ENCODE measurements around the gene IKZF4.

The IKZF4 gene

GRCh38 chr12:56082382-56082781 lies 61.5 kb downstream of the IKZF4 start:
- Histone ChIP-seq H3K36me3 (ENCODE audit: insufficient read depth, low read length) (no peaks in the 10 kb centered on the region), H3K27me3 (ENCODE audit: insufficient read depth, low read length) (peaks cover 12% of the 10 kb centered on the region), H3K27ac (ENCODE audit: low read depth, low read length, poor library complexity, severe bottlenecking) (no peak overlapping the region), H3K4me1 (ENCODE audit: insufficient read depth, low read length, severe bottlenecking) (peaks cover 19% of the 10 kb centered on the region), H3K9me2 (ENCODE audit: low read depth, low read length) (no peaks in the 10 kb centered on the region), H2AFZ (ENCODE audit: low read length) (no peak overlapping the region), H3K9ac (ENCODE audit: low read length) (no peak overlapping the region), H4K20me1 (ENCODE audit: insufficient read depth, low read length) (no peaks in the 10 kb centered on the region), H3F3A (ENCODE audit: insufficient read depth, low read length) (no peaks in the 10 kb centered on the region), H3K4me2 (ENCODE audit: low read length) (no peak overlapping the region), H3K9me3 (ENCODE audit: low read length) (no peaks in the 10 kb centered on the region), H3K79me2 (ENCODE audit: insufficient read depth, low read length) (no peaks in the 10 kb centered on the region), H3K4me3 (ENCODE audit: low read depth, low read length, poor library complexity, severe bottlenecking) (no peak overlapping the region)
- TF ChIP-seq CTCF (IDR thresholded peaks at IDR 0.05; ENCODE audit: low read length) = no peak
- no peak for TF ChIP-seq EZH2 (IDR thresholded peaks at IDR 0.05; ENCODE audit: borderline replicate concordance, low read length)

- Histone ChIP-seq H3K27me3 (ENCODE audit: insufficient read depth, low read length) (peaks cover 12% of the 10 kb centered on the region), H4K20me1 (ENCODE audit: insufficient read depth, low read length) (no peaks in the 10 kb centered on the region), H3K4me2 (ENCODE audit: low read length) (no peak overlapping the region), H3K36me3 (ENCODE audit: insufficient read depth, low read length) (no peaks in the 10 kb centered on the region), H3K79me2 (ENCODE audit: insufficient read depth, low read length) (no peaks in the 10 kb centered on the region), H3K9ac (ENCODE audit: low read length) (no peak overlapping the region), H3K9me2 (ENCODE audit: low read depth, low read length) (no peaks in the 10 kb centered on the region), H2AFZ (ENCODE audit: low read length) (no peak overlapping the region), H3K27ac (ENCODE audit: low read depth, low read length, poor library complexity, severe bottlenecking) (no peak overlapping the region), H3K9me3 (ENCODE audit: low read length) (no peaks in the 10 kb centered on the region), H3F3A (ENCODE audit: insufficient read depth, low read length) (no peaks in the 10 kb centered on the region), H3K4me3 (ENCODE audit: low read depth, low read length, poor library complexity, severe bottlenecking) (no peak overlapping the region), H3K4me1 (ENCODE audit: insufficient read depth, low read length, severe bottlenecking) (peaks cover 19% of the 10 kb centered on the region)
- TF ChIP-seq EZH2 (IDR thresholded peaks at IDR 0.05; ENCODE audit: borderline replicate concordance, low read length) (no peak), CTCF (IDR thresholded peaks at IDR 0.05; ENCODE audit: low read length) (no peak)
Measured at GRCh38 chr12:56082967-56083366, 62.1 kb downstream of the IKZF4 start.

- peaks cover 12% of the 10 kb centered on the region; the same call in 1 of the 2 replicates for H3K27me3 ChIP-seq (ENCODE audit: insufficient read depth, low read length)
- no peak overlapping the region for H3K9ac ChIP-seq (ENCODE audit: low read length)
- no peaks in the 10 kb centered on the region for H3K79me2 ChIP-seq (ENCODE audit: insufficient read depth, low read length)
- no peaks in the 10 kb centered on the region for H3K9me2 ChIP-seq (ENCODE audit: low read depth, low read length)
- H3F3A ChIP-seq (ENCODE audit: insufficient read depth, low read length) = no peaks in the 10 kb centered on the region
- peaks cover 8% of the 10 kb centered on the region for H3K4me1 ChIP-seq (ENCODE audit: insufficient read depth, low read length, severe bottlenecking)
- H3K4me3 ChIP-seq (ENCODE audit: low read depth, low read length, poor library complexity, severe bottlenecking) = no peak overlapping the region
- no peaks in the 10 kb centered on the region for H3K36me3 ChIP-seq (ENCODE audit: insufficient read depth, low read length)
- peak; percentile 63 for TF ChIP-seq CTCF (IDR thresholded peaks at IDR 0.05; ENCODE audit: low read length)
- no peak for TF ChIP-seq EZH2 (IDR thresholded peaks at IDR 0.05; ENCODE audit: borderline replicate concordance, low read length)
- H4K20me1 ChIP-seq (ENCODE audit: insufficient read depth, low read length) = no peaks in the 10 kb centered on the region
- H3K4me2 ChIP-seq (ENCODE audit: low read length) = no peak overlapping the region
- H3K27ac ChIP-seq (ENCODE audit: low read depth, low read length, poor library complexity, severe bottlenecking) = no peak overlapping the region
- no peaks in the 10 kb centered on the region for H3K9me3 ChIP-seq (ENCODE audit: low read length)
- no peak overlapping the region for H2AFZ ChIP-seq (ENCODE audit: low read length)
Measured at GRCh38 chr12:56084958-56085543, 64.2 kb downstream of the IKZF4 start.
